Neural progenitor cell (in vitro differentiated cells): ENCODE measurements around the gene CNTNAP2.

Source experiments
- CTCF ChIP-seq: fragments of 200-600 bp; sonication (generic); IDR thresholded peaks from 2 replicates; pipeline ENCODE4 v1.5.1; 2017; ENCODE audit warnings: antibody characterized with exemption, mild to moderate bottlenecking
- EZH2 ChIP-seq: fragments of 200-600 bp; sonication (generic); IDR thresholded peaks from 2 replicates; pipeline ENCODE4 v1.6.1; 2017; ENCODE audit warnings: antibody characterized with exemption, mild to moderate bottlenecking, moderate library complexity

GRCh38 chr7:148433521-148434180, 2317.1 kb downstream of the CNTNAP2 start:
- TF ChIP-seq CTCF (no peak), EZH2 (no peak)
